IMR-90 (cell line): ENCODE results near the gene ANKMY1. TPM values are rescaled to one million over a fixed set of nuclear protein-coding genes. Genes with fewer than 3 reads are reported as not detected.

Experiments
- ATAC-seq: fragments of 200-7000 bp; cut with Tn5 transposase; 2 replicates; pipeline ENCODE4 v1.9.1; 2020; ENCODE audit warnings: low read depth, mild to moderate bottlenecking, moderate library complexity
- BruUV-seq: library from RNA; stranded (reverse); fragments of 400-500 nt; replicated peaks from 2 replicates; lab custom pipeline; 2021; lab: Mats Ljungman, UMichigan
- CTCF ChIA-PET: fragments of 300-600 bp; formaldehyde crosslinking; extraction: SDS; loops from one replicate; lab custom pipeline; 2021; ENCODE audit warnings: antibody characterized with exemption; lab: Yijun Ruan, JAX
- POLR2A ChIA-PET: fragments of 300-600 bp; sonication (Branson Sonifier 250); formaldehyde crosslinking; loops from one replicate; lab custom pipeline; 2022; ENCODE audit warnings: antibody characterized with exemption; ENCODE audit not compliant: unreplicated experiment; lab: Charles Lee
- DNase-seq: peaks from one replicate; pipeline ENCODE4 v3.0.0; 2013
- H2AFZ ChIP-seq: replicated peaks from 2 replicates; pipeline ENCODE3; 2013; ENCODE audit warnings: low read length, mild to moderate bottlenecking; ENCODE audit not compliant: poor library complexity
- H2AK5ac ChIP-seq: 2 replicates; pipeline ENCODE4 v1.6.1; 2013; ENCODE audit warnings: low read depth, low read length, inconsistent platforms
- H2AK9ac ChIP-seq: replicated peaks from 2 replicates; pipeline ENCODE3; 2013; ENCODE audit warnings: mild to moderate bottlenecking, low read depth, low read length, moderate library complexity; ENCODE audit not compliant: poor library complexity
- H2BK120ac ChIP-seq: 2 replicates; pipeline ENCODE4 v1.6.1; 2013; ENCODE audit warnings: low read depth, low read length, inconsistent platforms
- H2BK15ac ChIP-seq: 3 replicates; pipeline ENCODE4 v1.6.1; 2013; ENCODE audit warnings: low read depth, low read length, inconsistent platforms
- H2BK20ac ChIP-seq: 2 replicates; pipeline ENCODE4 v1.6.1; 2013; ENCODE audit warnings: low read depth, mild to moderate bottlenecking, inconsistent platforms, low read length, moderate library complexity
- H2BK5ac ChIP-seq: 2 replicates; pipeline ENCODE4 v1.6.1; 2013; ENCODE audit warnings: mild to moderate bottlenecking, low read depth, low read length, inconsistent platforms; ENCODE audit not compliant: poor library complexity, severe bottlenecking
- H3K14ac ChIP-seq: replicated peaks from 2 replicates; pipeline ENCODE4 v1.6.1; 2013; ENCODE audit warnings: low read depth, low read length, inconsistent platforms
- H3K18ac ChIP-seq: 2 replicates; pipeline ENCODE4 v1.6.1; 2013; ENCODE audit warnings: low read depth, low read length, control low read depth
- H3K23ac ChIP-seq: 2 replicates; pipeline ENCODE4 v1.6.1; 2013; ENCODE audit warnings: low read depth, low read length, inconsistent platforms
- H3K27ac ChIP-seq: 2 replicates; pipeline ENCODE4 v1.5.1; 2013; ENCODE audit warnings: mild to moderate bottlenecking, control low read depth, low read length; ENCODE audit not compliant: insufficient read depth
- H3K27me3 ChIP-seq: 2 replicates; pipeline ENCODE4 v1.6.1; 2013; ENCODE audit warnings: low read length; ENCODE audit not compliant: control insufficient read depth, insufficient read depth
- H3K36me3 ChIP-seq: 2 replicates; pipeline ENCODE4 v1.6.1; 2013; ENCODE audit warnings: low read length, mixed read lengths; ENCODE audit not compliant: control insufficient read depth, insufficient read depth
- H3K4ac ChIP-seq: 2 replicates; pipeline ENCODE4 v1.6.1; 2013; ENCODE audit warnings: low read depth, low read length, inconsistent platforms
- H3K4me1 ChIP-seq: 2 replicates; pipeline ENCODE4 v1.6.1; 2013; ENCODE audit warnings: low read length, mixed read lengths; ENCODE audit not compliant: control insufficient read depth, insufficient read depth
- H3K4me2 ChIP-seq: 2 replicates; pipeline ENCODE4 v1.6.1; 2013; ENCODE audit warnings: low read depth, mild to moderate bottlenecking, control low read depth, low read length, moderate library complexity
- H3K4me3 ChIP-seq: 2 replicates; pipeline ENCODE4 v1.5.1; 2013; ENCODE audit warnings: low read depth, mild to moderate bottlenecking, control low read depth, low read length, moderate library complexity; ENCODE audit not compliant: insufficient read depth
- H3K56ac ChIP-seq: 2 replicates; pipeline ENCODE4 v1.6.1; 2013; ENCODE audit warnings: low read length, inconsistent platforms; ENCODE audit not compliant: insufficient read depth; ENCODE audit errors: extremely low read depth
- H3K79me1 ChIP-seq, 2 experiments: 2 replicates each; pipeline ENCODE4 v1.6.1; 2013; ENCODE audit warnings: low read length in 2 of 2, inconsistent platforms in 1 of 2, low read depth in 1 of 2
- H3K9ac ChIP-seq: 2 replicates; pipeline ENCODE4 v1.6.1; 2013; ENCODE audit warnings: low read depth, low read length, control low read depth
- H3K9me1 ChIP-seq: 2 replicates; pipeline ENCODE4 v1.6.1; 2013; ENCODE audit warnings: low read length, inconsistent platforms; ENCODE audit not compliant: insufficient read depth
- H3K9me3 ChIP-seq: 2 replicates; pipeline ENCODE4 v1.6.1; 2013; ENCODE audit warnings: low read length; ENCODE audit not compliant: control insufficient read depth, insufficient read depth
- H4K20me1 ChIP-seq: 2 replicates; pipeline ENCODE4 v1.6.1; 2013; ENCODE audit warnings: low read length, inconsistent platforms; ENCODE audit not compliant: insufficient read depth
- H4K5ac ChIP-seq: 2 replicates; pipeline ENCODE4 v1.6.1; 2013; ENCODE audit warnings: mild to moderate bottlenecking, low read depth, low read length, control low read depth
- H4K8ac ChIP-seq, 2 experiments: 2 replicates each; pipeline ENCODE4 v1.6.1; 2013; ENCODE audit warnings: low read depth in 2 of 2, low read length in 2 of 2, control low read depth in 1 of 2, inconsistent platforms in 1 of 2
- H4K91ac ChIP-seq: 2 replicates; pipeline ENCODE4 v1.6.1; 2013; ENCODE audit warnings: low read depth, low read length, inconsistent platforms; ENCODE audit not compliant: insufficient read depth
- BHLHE40 ChIP-seq: fragments of 150-350 bp; IDR thresholded peaks from 2 replicates; pipeline ENCODE4 v1.6.1; 2016; ENCODE audit warnings: mild to moderate bottlenecking, low read depth, low read length
- CEBPB ChIP-seq: IDR thresholded peaks from 2 replicates; pipeline ENCODE4 v1.6.1; 2012; ENCODE audit warnings: low read depth, low read length, improper control_type of control experiment
- CHD1 ChIP-seq: IDR thresholded peaks from 2 replicates; pipeline ENCODE4 v1.6.1; 2012; ENCODE audit warnings: low read depth, low read length, improper control_type of control experiment
- CTCF ChIP-seq: conservative IDR thresholded peaks from 2 replicates; pipeline ENCODE4 v1.5.1; 2012; ENCODE audit warnings: mild to moderate bottlenecking, low read depth, low read length, improper control_type of control experiment
- ELK1 ChIP-seq: fragments of 150-350 bp; IDR thresholded peaks from 2 replicates; pipeline ENCODE4 v1.6.1; 2016; ENCODE audit warnings: low read depth, mild to moderate bottlenecking, low read length, moderate library complexity, borderline replicate concordance
- FOS ChIP-seq: fragments of 150-350 bp; IDR thresholded peaks from 2 replicates; pipeline ENCODE4 v1.6.1; 2016; ENCODE audit warnings: low read depth, low read length
- MAFK ChIP-seq: IDR thresholded peaks from 2 replicates; pipeline ENCODE4 v1.6.1; 2012; ENCODE audit warnings: low read depth, low read length, improper control_type of control experiment
- MAZ ChIP-seq: IDR thresholded peaks from 2 replicates; pipeline ENCODE4 v1.6.1; 2012; ENCODE audit warnings: low read depth, mild to moderate bottlenecking, low read length, improper control_type of control experiment, moderate library complexity, borderline replicate concordance
- MXI1 ChIP-seq: IDR thresholded peaks from 2 replicates; pipeline ENCODE4 v1.6.1; 2012; ENCODE audit warnings: low read depth, mild to moderate bottlenecking, low read length, moderate library complexity, borderline replicate concordance
- NFE2L2 ChIP-seq: fragments of 150-350 bp; IDR thresholded peaks from 2 replicates; pipeline ENCODE4 v1.6.1; 2016; ENCODE audit warnings: low read depth, mild to moderate bottlenecking, low read length
- POLR2A ChIP-seq: IDR thresholded peaks from 2 replicates; pipeline ENCODE4 v1.6.1; 2012; ENCODE audit warnings: mild to moderate bottlenecking, low read depth, low read length
- RAD21 ChIP-seq: IDR thresholded peaks from 2 replicates; pipeline ENCODE4 v1.6.1; 2012; ENCODE audit warnings: low read length, improper control_type of control experiment
- RCOR1 ChIP-seq: IDR thresholded peaks from 2 replicates; pipeline ENCODE4 v1.6.1; 2012; ENCODE audit warnings: mild to moderate bottlenecking, low read length, improper control_type of control experiment; ENCODE audit not compliant: insufficient replicate concordance
- RFX5 ChIP-seq: IDR thresholded peaks from 2 replicates; pipeline ENCODE4 v1.8.0; 2012; ENCODE audit warnings: low read depth, mild to moderate bottlenecking, low read length, moderate library complexity
- SMC3 ChIP-seq: fragments of 150-350 bp; IDR thresholded peaks from 2 replicates; pipeline ENCODE4 v1.6.1; 2016; ENCODE audit warnings: low read depth, mild to moderate bottlenecking, antibody characterized with exemption, low read length, moderate library complexity
- USF2 ChIP-seq: fragments of 150-350 bp; IDR thresholded peaks from 2 replicates; pipeline ENCODE4 v1.6.1; 2017; ENCODE audit warnings: mild to moderate bottlenecking, antibody characterized with exemption, low read length, low read depth
- WGBS, 2 experiments: methylation state at CpG; one replicate each; pipeline versions ENCODE4 v1.1.5 to v1.1.7; 2013; ENCODE audit warnings: missing lambda C conversion rate in 2 of 2; ENCODE audit not compliant: insufficient read length in 1 of 2; ENCODE audit errors: extremely low coverage in 2 of 2; 5-methylcytosine and 5-hydroxymethylcytosine counted together
- dilution Hi-C: fragments of 300-500 bp; cut with HindIII; formaldehyde crosslinking; loops from one replicate; pipeline ENCODE4 v1.14.3; 2018; ENCODE audit warnings: low sequenced_read_pairs; ENCODE audit not compliant: unreplicated experiment
- in situ Hi-C: fragments of 300-500 bp; cut with MboI; formaldehyde crosslinking; loops from 3 replicates; pipeline ENCODE4 v1.14.3; 2019; ENCODE audit warnings: low sequenced_read_pairs, inconsistent platforms, mixed read lengths
- intact Hi-C: fragments of 100-400 bp; cut with micrococcal nuclease; formaldehyde crosslinking; loops from 2 replicates; pipeline ENCODE4 v1.10.0; 2022
- polyA plus RNA-seq, 3 experiments: library from polyadenylated mRNA; depleted of rRNA; stranded (reverse); fragments of >200 nt; gene quantifications; 2 replicates each; pipeline ENCODE4 v1.2.3, GENCODE V29; 2012; ENCODE audit warnings: low replicate concordance in 1 of 3
- total RNA-seq: library from RNA; depleted of rRNA; stranded (reverse); fragments of >200 nt; gene quantifications from 2 replicates; pipeline ENCODE4 v1.2.3, GENCODE V29; 2012

The ANKMY1 gene
- total and polyA plus RNA-seq, 2 of the 4 experiments (the other 2 are of a cell fraction), result 2.9 to 5.5 TPM

GRCh38 chr2:240453461-240454105 lies 104.2 kb downstream of the ANKMY1 start:
- H2AFZ ChIP-seq, result no peak overlapping the region
- intact Hi-C loops (no loop called here), in situ Hi-C loops (no loop called here), dilution Hi-C loops (no loop called here)
- H3K4ac ChIP-seq, result no peak overlapping the region
- H2AK5ac ChIP-seq, result no peak overlapping the region
- H2BK20ac ChIP-seq, result no peak overlapping the region
- no peak overlapping the region for H2BK5ac ChIP-seq
- BruUV-seq, result no TSS peak
- H3K9ac ChIP-seq, result no peak overlapping the region
- no peak overlapping the region for H3K56ac ChIP-seq
- no peak overlapping the region for H3K14ac ChIP-seq
- H3K4me3 ChIP-seq, result no peak overlapping the region; the same call in 1 of the 2 replicates
- H4K20me1 ChIP-seq, result peaks cover 77% of the 10 kb centered on the region
- no peak overlapping the region for H2BK15ac ChIP-seq
- ChIA-PET POLR2A (no interaction called here), CTCF (no interaction called here)
- 0 out of 2 replicates have a peak, but pooled peaks cover 6% of the 10 kb centered on the region for H3K9me1 ChIP-seq
- peaks cover 25% of the 10 kb centered on the region for H3K4me1 ChIP-seq
- no peak overlapping the region for H4K5ac ChIP-seq
- H3K18ac ChIP-seq, result no peak overlapping the region
- no peak overlapping the region for H3K23ac ChIP-seq
- H3K36me3 ChIP-seq, result no peaks in the 10 kb centered on the region
- WGBS, 2 experiments, result 15% methylated on average over 8 of the region's 81 CpGs; no CpG with 5 or more reads in 1 of the 2 experiments
- peaks cover 22 to 72% of the 10 kb centered on the region in 2 experiments for H3K79me1 ChIP-seq
- no peak overlapping the region for H3K27ac ChIP-seq
- no peak for ATAC-seq
- no peak for DNase-seq
- H3K9me3 ChIP-seq, result no peaks in the 10 kb centered on the region
- TF ChIP-seq ELK1 (no peak), NFE2L2 (no peak), BHLHE40 (no peak), RFX5 (no peak), USF2 (no peak), SMC3 (no peak), FOS (no peak), RCOR1 (no peak), CTCF (no peak), MAFK (no peak), POLR2A (no peak), MAZ (no peak), MXI1 (no peak), CEBPB (no peak), CHD1 (no peak), RAD21 (no peak)
- no peaks in the 10 kb centered on the region for H3K27me3 ChIP-seq
- no peak overlapping the region for H4K91ac ChIP-seq
- no peak overlapping the region for H2AK9ac ChIP-seq
- H2BK120ac ChIP-seq, result no peak overlapping the region
- H4K8ac ChIP-seq, result no peak overlapping the region
- H3K4me2 ChIP-seq, result no peak overlapping the region; the same call in 1 of the 2 replicates
